ENCODE data around the gene MRPS16.
"Not testable (repeated sequence)": the region's sequence is repeated elsewhere in the genome, so short reads cannot be mapped to it uniquely, and the experiment has no call there.

Gene MRPS16

GRCh38 chr10:73252445-73253224 lies at the start of gene MRPS16:
MRPS16 (minus strand) TSS chr10:73252644; CDS start chr10:73252482, 162 bp downstream.
- peak; percentile 94 for DNase-seq

- no peak for DNase-seq
Observed at GRCh38 chr10:73296946-73297345, 44.5 kb upstream of the MRPS16 start.

- DNase-seq, result no peak
Observed at GRCh38 chr10:73293461-73293860, 41.0 kb upstream of the MRPS16 start.

GRCh38 chr10:73289958-73290357 lies 37.5 kb upstream of the MRPS16 start:
- DNase-seq, result no peak

- peak; percentile 70 for DNase-seq
Observed at GRCh38 chr10:73287441-73287840, 35.0 kb upstream of the MRPS16 start.

GRCh38 chr10:73281097-73281496 lies 28.7 kb upstream of the MRPS16 start:
- DNase-seq, result no peak

- no peak for DNase-seq
Observed at GRCh38 chr10:73264423-73264822, 12.0 kb upstream of the MRPS16 start.

GRCh38 chr10:73263693-73264347 lies 11.4 kb upstream of the MRPS16 start:
- peak; percentile 26 for DNase-seq

GRCh38 chr10:73262880-73263555 lies 10.6 kb upstream of the MRPS16 start:
- no peak for DNase-seq

- no peak for DNase-seq
Observed at GRCh38 chr10:73262105-73262730, 9.8 kb upstream of the MRPS16 start.

- no peak for DNase-seq
Observed at GRCh38 chr10:73261362-73261995, 9.0 kb upstream of the MRPS16 start.

GRCh38 chr10:73258612-73259011 lies 6.2 kb upstream of the MRPS16 start:
- not testable (repeated sequence) for DNase-seq

GRCh38 chr10:73253225-73253555 lies 746 bp upstream of the MRPS16 start:
- DNase-seq, result no peak

GRCh38 chr10:73251683-73252444 lies 580 bp downstream of the MRPS16 start:
- no peak for DNase-seq

GRCh38 chr10:73248259-73248724 lies 4.2 kb downstream of the MRPS16 start:
- DNase-seq, result no peak

GRCh38 chr10:73247509-73248258 lies 4.8 kb downstream of the MRPS16 start:
- no peak for DNase-seq

- DNase-seq, result peak; percentile 97
Observed at GRCh38 chr10:73246646-73247508, 5.6 kb downstream of the MRPS16 start, which contains the start of gene DNAJC9. DNAJC9 (minus strand) TSS chr10:73247255; CDS start chr10:73247189, 66 bp downstream.

GRCh38 chr10:73246322-73246645 lies 6.2 kb downstream of the MRPS16 start:
- DNase-seq, result no peak

GRCh38 chr10:73244866-73245477 lies 7.5 kb downstream of the MRPS16 start:
- DNase-seq, result no peak

GRCh38 chr10:73239908-73240307 lies 12.5 kb downstream of the MRPS16 start:
- no peak for DNase-seq
